C1 segment of cervical spinal cord (tissue), 14 donors: ENCODE data around the gene CD151.

ENCODE experiments used
- DNase-seq, 14 donors: peaks; one replicate each; lab custom pipeline; 2025; lab: John Stamatoyannopoulos, UW

CD151 gene

GRCh38 chr11:828506-829175 is 4.1 kb upstream of the CD151 start:
- DNase-seq, result no peak

- no peak for DNase-seq
Observed at GRCh38 chr11:829176-829846, 3.4 kb upstream of the CD151 start.

- no peak for DNase-seq
Observed at GRCh38 chr11:829847-830294, 2.9 kb upstream of the CD151 start.

GRCh38 chr11:830295-831117 is 2.2 kb upstream of the CD151 start:
- peak in 6 of 14 donors; percentile 17 to 69 (median 36) for DNase-seq

- DNase-seq, result peak in 1 of 14 donors; percentile 63
Observed at GRCh38 chr11:831118-831864, 1.5 kb upstream of the CD151 start.

- no peak for DNase-seq
Observed at GRCh38 chr11:831961-832528, 707 bp upstream of the CD151 start.

- DNase-seq, result peak in 3 of 14 donors; percentile 44 to 56 (median 53)
Observed at GRCh38 chr11:833114-833791, 501 bp downstream of the CD151 start.

- DNase-seq, result no peak
Observed at GRCh38 chr11:833849-834311, 1.1 kb downstream of the CD151 start.

GRCh38 chr11:834371-835316 is 1.9 kb downstream of the CD151 start:
- DNase-seq, result peak in 8 of 14 donors; percentile 23 to 88 (median 34)

GRCh38 chr11:836274-836673 is 3.5 kb downstream of the CD151 start:
- no peak for DNase-seq

GRCh38 chr11:836700-837099 is 3.9 kb downstream of the CD151 start:
- no peak for DNase-seq

- no peak for DNase-seq
Observed at GRCh38 chr11:837189-837989, 4.6 kb downstream of the CD151 start.

GRCh38 chr11:837990-838307 is 5.2 kb downstream of the CD151 start:
- no peak for DNase-seq

GRCh38 chr11:838441-839279 is 5.9 kb downstream of the CD151 start:
- DNase-seq, result no peak

GRCh38 chr11:839280-839623 is 6.5 kb downstream of the CD151 start:
- no peak for DNase-seq

- no peak for DNase-seq
Observed at GRCh38 chr11:839875-840617, 7.3 kb downstream of the CD151 start.

- DNase-seq, result no peak
Observed at GRCh38 chr11:841981-842369, 9.2 kb downstream of the CD151 start.
